Measurements from ENCODE around the gene ARMC6. TPM values are rescaled to one million over a fixed set of nuclear protein-coding genes. Genes with fewer than 3 reads are reported as not detected.

Gene ARMC6
- total RNA-seq, 1 donor from 2014 or later = 32.8 TPM

DNA sequence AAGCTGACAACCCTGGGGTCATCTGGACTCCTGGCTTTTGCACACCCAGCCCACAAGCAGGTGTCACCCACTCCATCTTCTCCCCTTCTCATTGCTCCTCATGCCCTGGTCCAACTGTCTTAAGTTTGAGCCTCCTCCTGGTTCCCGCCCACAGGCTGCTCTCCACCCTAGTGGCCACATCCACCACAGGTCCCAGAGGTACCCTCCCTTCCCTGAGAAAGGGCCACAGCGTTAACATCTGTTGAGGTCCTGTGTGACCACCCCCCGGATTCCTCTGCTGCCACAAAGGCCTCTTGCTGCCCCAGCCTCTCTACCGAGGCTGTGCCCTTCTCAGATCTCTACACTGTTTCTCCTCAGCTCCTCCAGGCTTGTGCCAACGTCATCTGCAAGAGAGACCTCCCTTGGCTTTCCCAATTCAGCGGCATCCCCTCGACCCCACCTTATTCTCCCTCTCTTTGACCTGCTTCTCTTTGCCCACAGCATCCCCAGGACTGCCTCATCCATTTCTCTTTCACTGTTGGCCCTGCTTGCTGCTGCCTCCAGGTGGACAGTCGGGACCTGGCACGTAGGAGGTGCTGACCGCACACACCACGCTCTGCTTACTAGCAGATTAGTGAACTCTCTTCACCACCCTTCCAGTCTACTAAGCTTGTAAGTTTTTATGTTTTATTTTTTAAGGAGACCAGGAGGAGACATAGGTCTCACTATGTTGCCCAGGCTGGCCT lies 33.3 kb upstream of the ARMC6 start:
- Mint-ChIP-seq H3K4me3 (ENCODE audit: unreplicated experiment) (no peak overlapping the region), H3K4me1 (ENCODE audit: low read depth, unreplicated experiment) (peaks cover 2% of the 10 kb centered on the region), H3K36me3 (ENCODE audit: unreplicated experiment) (no peaks in the 10 kb centered on the region), H3K9me3 (ENCODE audit: unreplicated experiment) (peaks cover 3% of the 10 kb centered on the region), H3K27ac (ENCODE audit: unreplicated experiment) (no peak overlapping the region), H3K27me3 (ENCODE audit: unreplicated experiment) (peaks cover 2% of the 10 kb centered on the region)
- peak; percentile 41 for DNase-seq
- TF ChIP-seq, protein P1, sequence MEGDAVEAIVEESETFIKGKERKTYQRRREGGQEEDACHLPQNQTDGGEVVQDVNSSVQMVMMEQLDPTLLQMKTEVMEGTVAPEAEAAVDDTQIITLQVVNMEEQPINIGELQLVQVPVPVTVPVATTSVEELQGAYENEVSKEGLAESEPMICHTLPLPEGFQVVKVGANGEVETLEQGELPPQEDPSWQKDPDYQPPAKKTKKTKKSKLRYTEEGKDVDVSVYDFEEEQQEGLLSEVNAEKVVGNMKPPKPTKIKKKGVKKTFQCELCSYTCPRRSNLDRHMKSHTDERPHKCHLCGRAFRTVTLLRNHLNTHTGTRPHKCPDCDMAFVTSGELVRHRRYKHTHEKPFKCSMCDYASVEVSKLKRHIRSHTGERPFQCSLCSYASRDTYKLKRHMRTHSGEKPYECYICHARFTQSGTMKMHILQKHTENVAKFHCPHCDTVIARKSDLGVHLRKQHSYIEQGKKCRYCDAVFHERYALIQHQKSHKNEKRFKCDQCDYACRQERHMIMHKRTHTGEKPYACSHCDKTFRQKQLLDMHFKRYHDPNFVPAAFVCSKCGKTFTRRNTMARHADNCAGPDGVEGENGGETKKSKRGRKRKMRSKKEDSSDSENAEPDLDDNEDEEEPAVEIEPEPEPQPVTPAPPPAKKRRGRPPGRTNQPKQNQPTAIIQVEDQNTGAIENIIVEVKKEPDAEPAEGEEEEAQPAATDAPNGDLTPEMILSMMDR (IDR thresholded peaks at IDR 0.05; ENCODE audit: partially characterized antibody, unreplicated experiment) = peak; percentile 17

DNA sequence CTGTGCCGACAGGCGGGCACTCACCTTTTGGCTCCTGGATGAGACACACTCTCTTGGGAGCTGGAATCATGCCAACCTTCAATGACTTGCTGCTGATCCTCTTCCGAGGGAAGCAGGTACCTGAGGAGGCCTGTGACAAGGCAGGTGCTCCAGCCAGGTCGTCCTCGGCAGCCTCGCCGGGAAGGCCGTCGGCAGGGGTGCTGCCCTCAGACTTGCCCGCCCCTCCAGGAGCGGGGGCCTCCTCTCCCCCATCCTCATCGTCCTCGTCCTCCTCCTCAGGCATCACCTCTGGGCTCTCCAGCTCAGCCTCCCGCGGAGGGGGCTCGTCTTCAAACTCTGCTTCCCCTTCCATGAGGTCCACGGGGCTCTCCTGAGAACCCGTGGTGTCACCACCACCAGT lies 29.3 kb upstream of the ARMC6 start:
- DNase-seq = no peak
- H3K27ac Mint-ChIP-seq (ENCODE audit: unreplicated experiment) = no peak overlapping the region
- TF ChIP-seq, protein P1 (IDR thresholded peaks at IDR 0.05; ENCODE audit: partially characterized antibody, unreplicated experiment) = no peak
- no peaks in the 10 kb centered on the region for H3K4me1 Mint-ChIP-seq (ENCODE audit: low read depth, unreplicated experiment)
- H3K27me3 Mint-ChIP-seq (ENCODE audit: unreplicated experiment) = peaks cover 7% of the 10 kb centered on the region
- H3K4me3 Mint-ChIP-seq (ENCODE audit: unreplicated experiment) = no peak overlapping the region
- peaks cover 3% of the 10 kb centered on the region for H3K9me3 Mint-ChIP-seq (ENCODE audit: unreplicated experiment)
- H3K36me3 Mint-ChIP-seq (ENCODE audit: unreplicated experiment) = no peaks in the 10 kb centered on the region

DNA sequence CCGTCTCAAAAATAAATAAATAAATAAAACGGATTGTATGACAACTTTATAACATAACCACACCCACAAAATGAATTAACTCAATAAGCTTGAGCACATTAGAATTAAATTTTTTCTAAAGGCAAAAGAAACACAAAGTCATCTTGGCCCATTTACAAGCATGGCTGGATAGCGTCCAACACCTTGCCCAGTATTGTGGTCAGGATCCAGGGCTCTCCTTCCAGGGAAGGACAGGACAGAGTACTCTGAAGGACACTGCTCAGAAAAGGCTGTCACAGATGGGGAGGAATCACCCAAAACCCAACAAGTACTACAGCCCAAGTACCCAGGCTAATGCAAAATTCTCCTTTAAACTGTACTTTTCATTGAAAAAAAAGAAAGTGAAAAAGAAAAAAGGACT lies 27.2 kb upstream of the ARMC6 start:
- Mint-ChIP-seq H3K36me3 (ENCODE audit: unreplicated experiment) (no peaks in the 10 kb centered on the region), H3K27ac (ENCODE audit: unreplicated experiment) (no peak overlapping the region), H3K27me3 (ENCODE audit: unreplicated experiment) (peaks cover 7% of the 10 kb centered on the region), H3K9me3 (ENCODE audit: unreplicated experiment) (peaks cover 3% of the 10 kb centered on the region), H3K4me3 (ENCODE audit: unreplicated experiment) (no peak overlapping the region), H3K4me1 (ENCODE audit: low read depth, unreplicated experiment) (no peaks in the 10 kb centered on the region)
- DNase-seq = no peak
- TF ChIP-seq, protein P1 (IDR thresholded peaks at IDR 0.05; ENCODE audit: partially characterized antibody, unreplicated experiment) = no peak

DNA sequence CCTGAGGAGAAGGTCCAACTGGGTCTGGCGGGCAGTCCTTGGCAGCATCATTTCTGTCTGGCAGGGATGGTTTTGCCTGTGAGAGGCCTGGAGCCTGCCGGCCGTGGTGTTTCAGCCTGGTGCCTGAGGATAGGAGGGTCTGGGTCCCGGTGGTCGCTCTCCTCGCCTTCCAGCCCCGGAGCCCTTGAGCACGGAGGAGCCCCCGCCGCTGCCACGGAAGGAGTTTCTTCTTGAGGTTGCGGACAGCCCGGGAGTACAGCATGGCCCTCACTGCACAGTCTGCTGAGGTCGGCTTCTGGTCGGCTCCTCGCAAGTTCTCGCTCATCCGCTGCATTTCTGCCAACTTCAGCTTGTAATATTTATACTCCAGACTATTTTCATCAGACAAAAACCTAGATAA lies 23.5 kb upstream of the ARMC6 start:
- peaks cover 2% of the 10 kb centered on the region for H3K9me3 Mint-ChIP-seq (ENCODE audit: unreplicated experiment)
- H3K27ac Mint-ChIP-seq (ENCODE audit: unreplicated experiment) = no peak overlapping the region
- TF ChIP-seq, protein P1 (IDR thresholded peaks at IDR 0.05; ENCODE audit: partially characterized antibody, unreplicated experiment) = no peak
- DNase-seq = no peak
- H3K4me3 Mint-ChIP-seq (ENCODE audit: unreplicated experiment) = no peak overlapping the region
- no peaks in the 10 kb centered on the region for H3K4me1 Mint-ChIP-seq (ENCODE audit: low read depth, unreplicated experiment)
- peaks cover 13% of the 10 kb centered on the region for H3K27me3 Mint-ChIP-seq (ENCODE audit: unreplicated experiment)
- H3K36me3 Mint-ChIP-seq (ENCODE audit: unreplicated experiment) = no peaks in the 10 kb centered on the region

DNA sequence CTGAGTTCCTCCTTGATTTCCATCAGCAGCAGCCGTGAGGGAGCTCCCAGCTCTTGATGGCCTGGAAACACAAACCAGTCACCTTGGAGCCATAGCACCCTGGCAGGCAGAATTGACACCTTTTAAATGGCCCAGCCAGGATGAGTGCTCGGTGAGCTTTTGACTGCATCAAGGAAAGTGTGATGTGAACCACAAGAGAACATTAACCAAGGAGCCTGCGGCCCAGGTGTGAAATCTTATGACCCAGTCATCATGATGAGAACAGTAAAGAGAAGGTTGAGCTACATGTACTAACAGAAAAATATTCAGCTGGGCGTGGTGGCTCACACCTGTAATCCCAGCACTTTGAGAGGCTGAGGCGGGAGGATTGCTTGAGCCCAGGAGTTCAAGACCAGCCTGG lies 22.9 kb upstream of the ARMC6 start:
- H3K4me3 Mint-ChIP-seq (ENCODE audit: unreplicated experiment) = no peak overlapping the region
- peaks cover 11% of the 10 kb centered on the region for H3K27me3 Mint-ChIP-seq (ENCODE audit: unreplicated experiment)
- no peak for DNase-seq
- H3K27ac Mint-ChIP-seq (ENCODE audit: unreplicated experiment) = no peak overlapping the region
- H3K4me1 Mint-ChIP-seq (ENCODE audit: low read depth, unreplicated experiment) = no peaks in the 10 kb centered on the region
- H3K36me3 Mint-ChIP-seq (ENCODE audit: unreplicated experiment) = no peaks in the 10 kb centered on the region
- peaks cover 2% of the 10 kb centered on the region for H3K9me3 Mint-ChIP-seq (ENCODE audit: unreplicated experiment)
- TF ChIP-seq, protein P1 (IDR thresholded peaks at IDR 0.05; ENCODE audit: partially characterized antibody, unreplicated experiment) = no peak
